K562 (cell line): ENCODE data around the gene SEMA3F. TPM values are rescaled to one million over a fixed set of nuclear protein-coding genes. Genes with fewer than 3 reads are reported as not detected.

Experiments
- ATAC-seq: fragments of 200-7000 bp; cut with Tn5 transposase; 3 replicates; pipeline ENCODE4 v1.9.1; 2020; ENCODE audit warnings: moderate library complexity
- BruUV-seq: library from RNA; stranded (reverse); fragments of 400-500 nt; replicated peaks from 2 replicates; lab custom pipeline; 2021; lab: Mats Ljungman, UMichigan
- CTCF ChIA-PET: fragments of 300-600 bp; formaldehyde crosslinking; extraction: SDS; loops from one replicate; lab custom pipeline; 2021; ENCODE audit warnings: low intra/inter-chr PET ratio; lab: Yijun Ruan, JAX
- POLR2A ChIA-PET: fragments of 300-600, 350-650 bp; sonication (Branson Sonifier 250); formaldehyde crosslinking; extraction: SDS; loops from one replicate; lab custom pipeline; 2021; ENCODE audit warnings: antibody characterized with exemption, inconsistent platforms; lab: Yijun Ruan, JAX
- DNase-seq, 4 experiments: peaks; one replicate each; pipeline versions ENCODE4 v3.0.0 to v3.0.0-alpha.2; 2011 to 2018; ENCODE audit warnings: low spot score in 3 of 4, mixed read lengths in 3 of 4; ENCODE audit errors: extremely low read depth in 1 of 4
- FAIRE-seq: peaks from 2 replicates; lab custom pipeline; 2011; peaks lifted over from hg19 to GRCh38; lab: Jason Lieb, UNC
- H2AFZ ChIP-seq: 2 replicates; pipeline ENCODE4 v1.6.0; 2011; ENCODE audit warnings: low read depth, low read length, control low read depth, inconsistent platforms
- H3K27ac ChIP-seq: fragments of 200-600 bp; 3 replicates; pipeline ENCODE4 v1.8.0; 2011; ENCODE audit warnings: low read depth, mild to moderate bottlenecking, control low read depth, inconsistent platforms, low read length, moderate library complexity, mixed read lengths; ENCODE audit errors: extremely low read depth
- H3K27me3 ChIP-seq, 2 experiments: fragments of 300-600 bp in 1 of 2; 2 replicates in 1 of 2; 3 replicates in 1 of 2; pipeline versions ENCODE4 v1.6.0 to v1.8.0; 2011; ENCODE audit warnings: inconsistent platforms in 2 of 2, low read length in 2 of 2, mild to moderate bottlenecking in 1 of 2, mixed read lengths in 1 of 2, moderate library complexity in 1 of 2; ENCODE audit not compliant: control insufficient read depth in 2 of 2, insufficient read depth in 2 of 2
- H3K36me3 ChIP-seq: fragments of 300-600 bp; 3 replicates; pipeline ENCODE4 v1.8.0; 2011; ENCODE audit warnings: mild to moderate bottlenecking, low read length, inconsistent platforms; ENCODE audit not compliant: control insufficient read depth, insufficient read depth
- H3K4me1 ChIP-seq, 2 experiments: fragments of 200-600 bp in 1 of 2; replicated peaks in 1 of 2; 2 replicates in 1 of 2; 3 replicates in 1 of 2; pipeline versions ENCODE4 v1.5.1 to v1.8.0; 2011; ENCODE audit warnings: inconsistent platforms in 2 of 2, low read length in 2 of 2, mild to moderate bottlenecking in 1 of 2, mixed read lengths in 1 of 2, moderate library complexity in 1 of 2; ENCODE audit not compliant: control insufficient read depth in 2 of 2, insufficient read depth in 2 of 2
- H3K4me2 ChIP-seq: 2 replicates; pipeline ENCODE4 v1.6.1; 2011; ENCODE audit warnings: low read length, control low read depth, inconsistent platforms, mixed read lengths; ENCODE audit not compliant: insufficient read depth
- H3K4me3 ChIP-seq: fragments of 200-600 bp; sonication (generic), shearing (Covaris generic); 2 replicates; pipeline ENCODE4 v1.5.1; 2016; ENCODE audit warnings: control low read depth, inconsistent platforms
- H3K79me2 ChIP-seq: fragments of 200-600 bp; 3 replicates; pipeline ENCODE4 v1.8.0; 2011; ENCODE audit warnings: low read length, inconsistent platforms; ENCODE audit not compliant: control insufficient read depth, insufficient read depth
- H3K9ac ChIP-seq, 2 experiments: 2 replicates each; pipeline versions ENCODE4 v1.6.0 to v1.6.1; 2011; ENCODE audit warnings: low read depth in 2 of 2, low read length in 2 of 2, control low read depth in 1 of 2, inconsistent platforms in 1 of 2, mild to moderate bottlenecking in 1 of 2, mixed read lengths in 1 of 2; ENCODE audit not compliant: insufficient read depth in 1 of 2
- H3K9me1 ChIP-seq: one replicate; pipeline ENCODE4 v1.6.0; 2011; ENCODE audit warnings: inconsistent platforms, mild to moderate bottlenecking, low read length, moderate library complexity; ENCODE audit not compliant: control insufficient read depth, insufficient read depth
- H3K9me3 ChIP-seq: replicated peaks from 2 replicates; pipeline ENCODE4 v1.5.1; 2011; ENCODE audit warnings: low read depth, low read length, inconsistent platforms; ENCODE audit not compliant: control insufficient read depth, insufficient read depth
- H4K20me1 ChIP-seq: replicated peaks from 2 replicates; pipeline ENCODE4 v1.6.1; 2011; ENCODE audit warnings: low read length, inconsistent platforms, mixed read lengths; ENCODE audit not compliant: control insufficient read depth, insufficient read depth
- CXXC5 ChIP-seq: fragments of 250-450 bp; sonication (Bioruptor Pico); IDR thresholded peaks from 2 replicates; pipeline ENCODE4 v1.8.0; 2022; ENCODE audit warnings: inconsistent platforms, mild to moderate bottlenecking, moderate library complexity
- GABPA ChIP-seq: fragments of 200-800 bp; sonication (Bioruptor generic); conservative IDR thresholded peaks from 2 replicates; pipeline ENCODE4 v1.6.1; 2016; ENCODE audit warnings: low read depth, missing genetic modification characterization, missing compliant biosample characterization
- GATAD2A ChIP-seq: fragments of 450-650 bp; IDR thresholded peaks from 2 replicates; pipeline ENCODE4 v1.6.1; 2017
- MECOM ChIP-seq: fragments of 250-450 bp; sonication (Bioruptor Pico); IDR thresholded peaks from 2 replicates; pipeline ENCODE4 v1.8.0; 2022; ENCODE audit warnings: inconsistent platforms
- RBM14 ChIP-seq: fragments of 200-400 bp; formaldehyde crosslinking; IDR thresholded peaks from 2 replicates; pipeline ENCODE4 v1.6.1; 2018; ENCODE audit warnings: low read depth, mild to moderate bottlenecking, low read length, moderate library complexity, borderline replicate concordance; ENCODE audit not compliant: insufficient read depth
- RHOXF2B ChIP-seq: fragments of 250-450 bp; sonication (Bioruptor Pico); conservative IDR thresholded peaks from 2 replicates; pipeline ENCODE4 v1.5.1; 2021
- TCF7L2 ChIP-seq: fragments of 150-350 bp; IDR thresholded peaks from 2 replicates; pipeline ENCODE4 v1.6.1; 2016; ENCODE audit warnings: low read depth, mild to moderate bottlenecking, low read length, moderate library complexity
- ZEB2 ChIP-seq: fragments of 450-650 bp; IDR thresholded peaks from 2 replicates; pipeline ENCODE4 v1.6.1; 2016
- ZFX ChIP-seq: sonication (generic); formaldehyde crosslinking; IDR thresholded peaks from 2 replicates; pipeline ENCODE4 v1.8.0; 2022; ENCODE audit warnings: mild to moderate bottlenecking, missing genetic modification reagents, moderate library complexity
- ZNF740 ChIP-seq, 3 experiments: fragments of 200-800 bp in 1 of 3; sonication (Bioruptor generic) in 1 of 3; sonication (generic) in 1 of 3; formaldehyde crosslinking in 1 of 3; IDR thresholded peaks; 2 replicates each; pipeline versions ENCODE4 v1.6.1 to v1.8.0; 2016 to 2022; ENCODE audit warnings: mild to moderate bottlenecking in 2 of 3, missing compliant biosample characterization in 2 of 3, missing genetic modification characterization in 2 of 3, missing genetic modification reagents in 1 of 3
- WGBS: fragments of 100-300 bp; shearing (Covaris generic); methylation state at CpG from one replicate; pipeline ENCODE4 v1.1.6; 2016; ENCODE audit warnings: low coverage, mixed read lengths; ENCODE audit not compliant: insufficient coverage; ENCODE audit errors: missing lambda C conversion rate; 5-methylcytosine and 5-hydroxymethylcytosine counted together
- in situ Hi-C: fragments of 300-500 bp; cut with MboI; formaldehyde crosslinking; loops from 4 replicates; pipeline ENCODE4 v1.15.0; 2018; ENCODE audit warnings: inconsistent platforms, mixed read lengths
- intact Hi-C: fragments of 100-400 bp; cut with micrococcal nuclease; formaldehyde crosslinking; loops from 2 replicates; pipeline ENCODE4 v1.14.2; 2022
- polyA plus RNA-seq, 8 experiments: library from polyadenylated mRNA; depleted of rRNA in 4 of 8; stranded (reverse) in 5 of 8; unstranded in 3 of 8; fragments of >200 nt; fragmentation: Nextera tagmentation in 2 of 8; fragmentation: Illumina TruSeq in 1 of 8; extraction: Ambion mirVana in 2 of 8; extraction: Trizol in 1 of 8; gene quantifications; 2 replicates each; pipeline versions ENCODE4 v1.2.1 to v1.2.3, GENCODE V29; 2011 to 2014; ENCODE audit warnings: inconsistent platforms in 1 of 8, missing spikeins in 1 of 8
- total RNA-seq, 7 experiments: library from RNA; depleted of rRNA in 6 of 7; stranded (reverse); fragments of >200 nt in 6 of 7; fragmentation: Illumina TruSeq in 2 of 7; extraction: Trizol in 2 of 7; gene quantifications; 2 replicates each; pipeline versions ENCODE4 v1.2.1 to v1.2.3, GENCODE V29; 2011 to 2021; ENCODE audit warnings: low replicate concordance in 1 of 7
- TF ChIP-seq, protein P1 (sequence below): sonication (generic); formaldehyde crosslinking; IDR thresholded peaks from 2 replicates; pipeline ENCODE4 v1.8.0; 2023; ENCODE audit warnings: missing genetic modification reagents, mild to moderate bottlenecking, borderline replicate concordance
- TF ChIP-seq, protein P2 (sequence below): fragments of 250-450 bp; sonication (Bioruptor Pico); IDR thresholded peaks from 2 replicates; pipeline ENCODE4 v1.5.0; 2021; ENCODE audit warnings: mild to moderate bottlenecking, borderline replicate concordance
- TF ChIP-seq, protein P3 (sequence below): fragments of 450-650 bp; IDR thresholded peaks from 2 replicates; pipeline ENCODE4 v1.6.1; 2016; ENCODE audit warnings: missing biosample characterization, missing genetic modification characterization

Gene SEMA3F
- total and polyA plus RNA-seq, 9 of the 15 experiments (the other 6 are each of a cell fraction or from before 2014, with no cell fraction given): 0.58 to 3.0 (median 2.0) TPM; not detected in 2

DNA sequence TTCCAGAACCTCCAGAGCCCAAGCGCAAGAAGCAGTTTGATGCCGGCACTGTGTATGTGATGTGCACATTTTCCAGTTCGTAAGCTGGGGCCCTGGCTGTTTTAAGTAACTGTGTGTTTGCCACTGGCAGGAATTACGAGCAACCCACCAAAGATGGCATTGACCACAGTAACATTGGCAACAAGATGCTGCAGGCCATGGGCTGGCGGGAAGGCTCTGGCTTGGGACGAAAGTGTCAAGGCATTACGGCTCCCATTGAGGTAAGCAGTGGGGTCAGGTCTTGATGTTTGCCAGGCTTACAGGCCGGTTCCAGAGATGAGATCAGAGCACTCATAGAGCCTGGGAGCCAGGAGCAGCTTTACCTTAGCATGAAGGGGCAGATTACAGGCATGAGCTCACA lies 38.0 kb upstream of the SEMA3F start:
- POLR2A ChIA-PET: interaction anchor here (0.7 to 1.2 kb wide), 2 partner anchors 9 to 153 kb away, joined by 3 to 6 read pairs; no protein-coding TSS in a partner anchor
- TF ChIP-seq, protein P1, sequence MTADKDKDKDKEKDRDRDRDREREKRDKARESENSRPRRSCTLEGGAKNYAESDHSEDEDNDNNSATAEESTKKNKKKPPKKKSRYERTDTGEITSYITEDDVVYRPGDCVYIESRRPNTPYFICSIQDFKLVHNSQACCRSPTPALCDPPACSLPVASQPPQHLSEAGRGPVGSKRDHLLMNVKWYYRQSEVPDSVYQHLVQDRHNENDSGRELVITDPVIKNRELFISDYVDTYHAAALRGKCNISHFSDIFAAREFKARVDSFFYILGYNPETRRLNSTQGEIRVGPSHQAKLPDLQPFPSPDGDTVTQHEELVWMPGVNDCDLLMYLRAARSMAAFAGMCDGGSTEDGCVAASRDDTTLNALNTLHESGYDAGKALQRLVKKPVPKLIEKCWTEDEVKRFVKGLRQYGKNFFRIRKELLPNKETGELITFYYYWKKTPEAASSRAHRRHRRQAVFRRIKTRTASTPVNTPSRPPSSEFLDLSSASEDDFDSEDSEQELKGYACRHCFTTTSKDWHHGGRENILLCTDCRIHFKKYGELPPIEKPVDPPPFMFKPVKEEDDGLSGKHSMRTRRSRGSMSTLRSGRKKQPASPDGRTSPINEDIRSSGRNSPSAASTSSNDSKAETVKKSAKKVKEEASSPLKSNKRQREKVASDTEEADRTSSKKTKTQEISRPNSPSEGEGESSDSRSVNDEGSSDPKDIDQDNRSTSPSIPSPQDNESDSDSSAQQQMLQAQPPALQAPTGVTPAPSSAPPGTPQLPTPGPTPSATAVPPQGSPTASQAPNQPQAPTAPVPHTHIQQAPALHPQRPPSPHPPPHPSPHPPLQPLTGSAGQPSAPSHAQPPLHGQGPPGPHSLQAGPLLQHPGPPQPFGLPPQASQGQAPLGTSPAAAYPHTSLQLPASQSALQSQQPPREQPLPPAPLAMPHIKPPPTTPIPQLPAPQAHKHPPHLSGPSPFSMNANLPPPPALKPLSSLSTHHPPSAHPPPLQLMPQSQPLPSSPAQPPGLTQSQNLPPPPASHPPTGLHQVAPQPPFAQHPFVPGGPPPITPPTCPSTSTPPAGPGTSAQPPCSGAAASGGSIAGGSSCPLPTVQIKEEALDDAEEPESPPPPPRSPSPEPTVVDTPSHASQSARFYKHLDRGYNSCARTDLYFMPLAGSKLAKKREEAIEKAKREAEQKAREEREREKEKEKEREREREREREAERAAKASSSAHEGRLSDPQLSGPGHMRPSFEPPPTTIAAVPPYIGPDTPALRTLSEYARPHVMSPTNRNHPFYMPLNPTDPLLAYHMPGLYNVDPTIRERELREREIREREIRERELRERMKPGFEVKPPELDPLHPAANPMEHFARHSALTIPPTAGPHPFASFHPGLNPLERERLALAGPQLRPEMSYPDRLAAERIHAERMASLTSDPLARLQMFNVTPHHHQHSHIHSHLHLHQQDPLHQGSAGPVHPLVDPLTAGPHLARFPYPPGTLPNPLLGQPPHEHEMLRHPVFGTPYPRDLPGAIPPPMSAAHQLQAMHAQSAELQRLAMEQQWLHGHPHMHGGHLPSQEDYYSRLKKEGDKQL: no peak
- TF ChIP-seq MECOM (no peak), ZEB2 (no peak), TCF7L2 (no peak), ZNF740 (CRISPR knock-in tag; IDR thresholded peaks at IDR 0.05) (no peak), ZNF740 (tag; IDR thresholded peaks at IDR 0.05) (no peak), GATAD2A (no peak), RHOXF2B (CRISPR knock-in tag) (no peak), ZFX (CRISPR knock-in tag) (no peak), CXXC5 (CRISPR knock-in tag) (no peak), GABPA (tag) (no peak), RBM14 (no peak)
- TF ChIP-seq, protein P2, sequence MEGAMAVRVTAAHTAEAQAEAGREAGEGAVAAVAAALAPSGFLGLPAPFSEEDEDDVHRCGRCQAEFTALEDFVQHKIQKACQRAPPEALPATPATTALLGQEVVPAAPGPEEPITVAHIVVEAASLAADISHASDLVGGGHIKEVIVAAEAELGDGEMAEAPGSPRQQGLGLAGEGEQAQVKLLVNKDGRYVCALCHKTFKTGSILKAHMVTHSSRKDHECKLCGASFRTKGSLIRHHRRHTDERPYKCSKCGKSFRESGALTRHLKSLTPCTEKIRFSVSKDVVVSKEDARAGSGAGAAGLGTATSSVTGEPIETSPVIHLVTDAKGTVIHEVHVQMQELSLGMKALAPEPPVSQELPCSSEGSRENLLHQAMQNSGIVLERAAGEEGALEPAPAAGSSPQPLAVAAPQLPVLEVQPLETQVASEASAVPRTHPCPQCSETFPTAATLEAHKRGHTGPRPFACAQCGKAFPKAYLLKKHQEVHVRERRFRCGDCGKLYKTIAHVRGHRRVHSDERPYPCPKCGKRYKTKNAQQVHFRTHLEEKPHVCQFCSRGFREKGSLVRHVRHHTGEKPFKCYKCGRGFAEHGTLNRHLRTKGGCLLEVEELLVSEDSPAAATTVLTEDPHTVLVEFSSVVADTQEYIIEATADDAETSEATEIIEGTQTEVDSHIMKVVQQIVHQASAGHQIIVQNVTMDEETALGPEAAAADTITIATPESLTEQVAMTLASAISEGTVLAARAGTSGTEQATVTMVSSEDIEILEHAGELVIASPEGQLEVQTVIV: no peak
- TF ChIP-seq, protein P3, sequence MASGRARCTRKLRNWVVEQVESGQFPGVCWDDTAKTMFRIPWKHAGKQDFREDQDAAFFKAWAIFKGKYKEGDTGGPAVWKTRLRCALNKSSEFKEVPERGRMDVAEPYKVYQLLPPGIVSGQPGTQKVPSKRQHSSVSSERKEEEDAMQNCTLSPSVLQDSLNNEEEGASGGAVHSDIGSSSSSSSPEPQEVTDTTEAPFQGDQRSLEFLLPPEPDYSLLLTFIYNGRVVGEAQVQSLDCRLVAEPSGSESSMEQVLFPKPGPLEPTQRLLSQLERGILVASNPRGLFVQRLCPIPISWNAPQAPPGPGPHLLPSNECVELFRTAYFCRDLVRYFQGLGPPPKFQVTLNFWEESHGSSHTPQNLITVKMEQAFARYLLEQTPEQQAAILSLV: no peak

More for the DNA sequence above, 38.0 kb upstream of the SEMA3F start:
- Histone ChIP-seq H3K27ac (no peak overlapping the region), H3K27me3 (no peaks in the 10 kb centered on the region), H3K9ac (no peak overlapping the region), H3K4me3 (no peak overlapping the region), H3K79me2 (no peaks in the 10 kb centered on the region), H3K4me2 (no peak overlapping the region), H2AFZ (no peak overlapping the region), H4K20me1 (peaks cover 11% of the 10 kb centered on the region), H3K36me3 (peaks cover 83% of the 10 kb centered on the region), H3K9me3 (no peaks in the 10 kb centered on the region), H3K9me1 (no peaks in the 10 kb centered on the region), H3K4me1 (no peaks in the 10 kb centered on the region; a peak in 1 of 5 replicates)
- no TSS peak for BruUV-seq
- 95% methylated on average over 7 of the region's 8 CpGs for WGBS
- in situ Hi-C loops (no loop called here), intact Hi-C loops (no loop called here)
- ATAC-seq (no peak), FAIRE-seq (no peak), DNase-seq (no peak)
- CTCF ChIA-PET: no interaction called here
